ENCODE data around the gene CMTR1. TPM values are rescaled to one million over a fixed set of nuclear protein-coding genes. Genes with fewer than 3 reads are reported as not detected.
A peak's percentile ranks its signal among the peaks of the same experiment; 100 is the strongest.
"Not testable (repeated sequence)": the region's sequence is repeated elsewhere in the genome, so short reads cannot be mapped to it uniquely, and the experiment has no call there.

CMTR1 gene
- total RNA-seq, 1 experiment from 2014 or later, result 28.7 TPM

GRCh38 chr6:37441651-37442050 is 8.6 kb downstream of the CMTR1 start:
- H2AFZ ChIP-seq (ENCODE audit: low read length), result no peak overlapping the region
- no peaks in the 10 kb centered on the region for H4K20me1 ChIP-seq (ENCODE audit: insufficient read depth, low read depth, low read length)
- no peaks in the 10 kb centered on the region for H3K9me3 ChIP-seq (ENCODE audit: low read length)
- no peak for DNase-seq
- peaks cover 43% of the 10 kb centered on the region for H3K79me2 ChIP-seq (ENCODE audit: low read length)
- H3K9ac ChIP-seq (ENCODE audit: low read length), result no peak overlapping the region
- H3K4me2 ChIP-seq (ENCODE audit: low read depth, low read length, poor library complexity, severe bottlenecking), result no peak overlapping the region
- H3K27me3 ChIP-seq (ENCODE audit: low read length), result no peaks in the 10 kb centered on the region
- H3K4me1 ChIP-seq (ENCODE audit: low read length), result peaks cover 9% of the 10 kb centered on the region
- no peak overlapping the region for H3K27ac ChIP-seq (ENCODE audit: low read length)
- no peak overlapping the region for H3K4me3 ChIP-seq (ENCODE audit: low read length)
- H3K9me2 ChIP-seq (replicated peaks; ENCODE audit: insufficient read depth, low read length), result no peaks in the 10 kb centered on the region
- peaks cover 18% of the 10 kb centered on the region; the same call in 1 of the 2 replicates for H3K36me3 ChIP-seq (ENCODE audit: insufficient read depth, low read length)

- no peak for DNase-seq
- no peak overlapping the region for H3K4me3 ChIP-seq (ENCODE audit: low read length)
- no peaks in the 10 kb centered on the region for H3K9me3 ChIP-seq (ENCODE audit: low read length)
- H3K9me2 ChIP-seq (replicated peaks; ENCODE audit: insufficient read depth, low read length), result no peaks in the 10 kb centered on the region
- peaks cover 24% of the 10 kb centered on the region; the same call in 1 of the 2 replicates for H3K36me3 ChIP-seq (ENCODE audit: insufficient read depth, low read length)
- peak overlapping the region; percentile 12 for H3K4me2 ChIP-seq (ENCODE audit: low read depth, low read length, poor library complexity, severe bottlenecking)
- H3K9ac ChIP-seq (ENCODE audit: low read length), result peak overlapping the region; percentile 26; the same call in 1 of the 2 replicates
- no peak overlapping the region for H3K27ac ChIP-seq (ENCODE audit: low read length)
- H3K79me2 ChIP-seq (ENCODE audit: low read length), result peaks cover 40% of the 10 kb centered on the region
- H4K20me1 ChIP-seq (ENCODE audit: insufficient read depth, low read depth, low read length), result no peaks in the 10 kb centered on the region
- no peak overlapping the region for H2AFZ ChIP-seq (ENCODE audit: low read length)
- H3K27me3 ChIP-seq (ENCODE audit: low read length), result no peaks in the 10 kb centered on the region
- H3K4me1 ChIP-seq (ENCODE audit: low read length), result peaks cover 9% of the 10 kb centered on the region
Measured at GRCh38 chr6:37442416-37443215, 9.6 kb downstream of the CMTR1 start.

- Histone ChIP-seq H3K36me3 (ENCODE audit: insufficient read depth, low read length) (peaks cover 24% of the 10 kb centered on the region; the same call in 1 of the 2 replicates), H3K79me2 (ENCODE audit: low read length) (peaks cover 40% of the 10 kb centered on the region)
- not testable (repeated sequence) for H3K27me3 ChIP-seq (ENCODE audit: low read length); H3K9me2 ChIP-seq (replicated peaks; ENCODE audit: insufficient read depth, low read length); H2AFZ ChIP-seq (ENCODE audit: low read length); H3K4me2 ChIP-seq (ENCODE audit: low read depth, low read length, poor library complexity, severe bottlenecking); DNase-seq; H3K4me1 ChIP-seq (ENCODE audit: low read length); H4K20me1 ChIP-seq (ENCODE audit: insufficient read depth, low read depth, low read length); H3K9ac ChIP-seq (ENCODE audit: low read length); H3K4me3 ChIP-seq (ENCODE audit: low read length); H3K9me3 ChIP-seq (ENCODE audit: low read length); H3K27ac ChIP-seq (ENCODE audit: low read length)
Measured at GRCh38 chr6:37443216-37443542, 10.2 kb downstream of the CMTR1 start.

GRCh38 chr6:37449984-37450383 is 17.0 kb downstream of the CMTR1 start:
- H3K36me3 ChIP-seq (ENCODE audit: insufficient read depth, low read length), result peaks cover 31% of the 10 kb centered on the region
- no peak overlapping the region for H3K4me2 ChIP-seq (ENCODE audit: low read depth, low read length, poor library complexity, severe bottlenecking)
- H3K4me3 ChIP-seq (ENCODE audit: low read length), result no peak overlapping the region
- H3K79me2 ChIP-seq (ENCODE audit: low read length), result no peaks in the 10 kb centered on the region
- DNase-seq, result no peak
- H3K9ac ChIP-seq (ENCODE audit: low read length), result no peak overlapping the region
- no peak overlapping the region for H2AFZ ChIP-seq (ENCODE audit: low read length)
- no peaks in the 10 kb centered on the region for H3K9me3 ChIP-seq (ENCODE audit: low read length)
- no peaks in the 10 kb centered on the region for H4K20me1 ChIP-seq (ENCODE audit: insufficient read depth, low read depth, low read length)
- H3K4me1 ChIP-seq (ENCODE audit: low read length), result no peaks in the 10 kb centered on the region
- H3K9me2 ChIP-seq (replicated peaks; ENCODE audit: insufficient read depth, low read length), result no peaks in the 10 kb centered on the region
- no peak overlapping the region for H3K27ac ChIP-seq (ENCODE audit: low read length)
- H3K27me3 ChIP-seq (ENCODE audit: low read length), result no peaks in the 10 kb centered on the region

- Histone ChIP-seq H3K4me1 (ENCODE audit: low read length) (no peaks in the 10 kb centered on the region), H3K4me2 (ENCODE audit: low read depth, low read length, poor library complexity, severe bottlenecking) (no peak overlapping the region)
Measured at GRCh38 chr6:37451441-37452193, 18.6 kb downstream of the CMTR1 start.

GRCh38 chr6:37452522-37452921 is 19.5 kb downstream of the CMTR1 start:
- H3K27me3 ChIP-seq (ENCODE audit: low read length), result no peaks in the 10 kb centered on the region
- H3K36me3 ChIP-seq (ENCODE audit: insufficient read depth, low read length), result peaks cover 22% of the 10 kb centered on the region
- no peak overlapping the region for H3K4me2 ChIP-seq (ENCODE audit: low read depth, low read length, poor library complexity, severe bottlenecking)
- H3K9ac ChIP-seq (ENCODE audit: low read length), result no peak overlapping the region
- H3K9me3 ChIP-seq (ENCODE audit: low read length), result no peaks in the 10 kb centered on the region
- peaks cover 3% of the 10 kb centered on the region; the same call in 1 of the 2 replicates for H3K79me2 ChIP-seq (ENCODE audit: low read length)
- no peak overlapping the region for H3K27ac ChIP-seq (ENCODE audit: low read length)
- no peak overlapping the region for H3K4me3 ChIP-seq (ENCODE audit: low read length)
- H2AFZ ChIP-seq (ENCODE audit: low read length), result no peak overlapping the region
- H3K9me2 ChIP-seq (replicated peaks; ENCODE audit: insufficient read depth, low read length), result no peaks in the 10 kb centered on the region
- no peaks in the 10 kb centered on the region for H3K4me1 ChIP-seq (ENCODE audit: low read length)
- no peaks in the 10 kb centered on the region for H4K20me1 ChIP-seq (ENCODE audit: insufficient read depth, low read depth, low read length)
- DNase-seq, result no peak

More at GRCh38 chr6:37451441-37452193, 18.6 kb downstream of the CMTR1 start:
- no peak overlapping the region for H3K4me3 ChIP-seq (ENCODE audit: low read length)
- H3K27ac ChIP-seq (ENCODE audit: low read length), result no peak overlapping the region
- no peaks in the 10 kb centered on the region for H3K9me2 ChIP-seq (replicated peaks; ENCODE audit: insufficient read depth, low read length)
- H3K27me3 ChIP-seq (ENCODE audit: low read length), result no peaks in the 10 kb centered on the region
- H3K79me2 ChIP-seq (ENCODE audit: low read length), result peaks cover 3% of the 10 kb centered on the region; the same call in 1 of the 2 replicates
- no peaks in the 10 kb centered on the region for H4K20me1 ChIP-seq (ENCODE audit: insufficient read depth, low read depth, low read length)
- H2AFZ ChIP-seq (ENCODE audit: low read length), result no peak overlapping the region
- no peaks in the 10 kb centered on the region for H3K9me3 ChIP-seq (ENCODE audit: low read length)
- H3K36me3 ChIP-seq (ENCODE audit: insufficient read depth, low read length), result peaks cover 26% of the 10 kb centered on the region
- no peak for DNase-seq
- no peak overlapping the region for H3K9ac ChIP-seq (ENCODE audit: low read length)

GRCh38 chr6:37454420-37455140 is 21.6 kb downstream of the CMTR1 start:
- DNase-seq, result no peak
- H3K36me3 ChIP-seq (ENCODE audit: insufficient read depth, low read length), result peaks cover 26% of the 10 kb centered on the region
- H3K4me3 ChIP-seq (ENCODE audit: low read length), result no peak overlapping the region
- no peak overlapping the region for H3K9ac ChIP-seq (ENCODE audit: low read length)
- no peak overlapping the region for H3K27ac ChIP-seq (ENCODE audit: low read length)
- no peak overlapping the region for H2AFZ ChIP-seq (ENCODE audit: low read length)
- no peaks in the 10 kb centered on the region for H3K9me2 ChIP-seq (replicated peaks; ENCODE audit: insufficient read depth, low read length)
- H3K27me3 ChIP-seq (ENCODE audit: low read length), result no peaks in the 10 kb centered on the region
- no peak overlapping the region for H3K4me2 ChIP-seq (ENCODE audit: low read depth, low read length, poor library complexity, severe bottlenecking)
- H3K4me1 ChIP-seq (ENCODE audit: low read length), result no peaks in the 10 kb centered on the region
- H3K79me2 ChIP-seq (ENCODE audit: low read length), result peaks cover 3% of the 10 kb centered on the region; the same call in 1 of the 2 replicates
- H3K9me3 ChIP-seq (ENCODE audit: low read length), result no peaks in the 10 kb centered on the region
- no peaks in the 10 kb centered on the region for H4K20me1 ChIP-seq (ENCODE audit: insufficient read depth, low read depth, low read length)

- Histone ChIP-seq H3K27ac (ENCODE audit: low read length) (no peak overlapping the region), H3K79me2 (ENCODE audit: low read length) (peaks cover 3% of the 10 kb centered on the region; the same call in 1 of the 2 replicates), H3K9ac (ENCODE audit: low read length) (no peak overlapping the region), H4K20me1 (ENCODE audit: insufficient read depth, low read depth, low read length) (no peaks in the 10 kb centered on the region), H3K36me3 (ENCODE audit: insufficient read depth, low read length) (peaks cover 26% of the 10 kb centered on the region), H2AFZ (ENCODE audit: low read length) (no peak overlapping the region), H3K9me2 (replicated peaks; ENCODE audit: insufficient read depth, low read length) (no peaks in the 10 kb centered on the region), H3K4me2 (ENCODE audit: low read depth, low read length, poor library complexity, severe bottlenecking) (no peak overlapping the region), H3K9me3 (ENCODE audit: low read length) (no peaks in the 10 kb centered on the region), H3K4me3 (ENCODE audit: low read length) (no peak overlapping the region), H3K27me3 (ENCODE audit: low read length) (no peaks in the 10 kb centered on the region), H3K4me1 (ENCODE audit: low read length) (no peaks in the 10 kb centered on the region)
- DNase-seq, result no peak
Measured at GRCh38 chr6:37456126-37456525, 23.1 kb downstream of the CMTR1 start.

All from Karpas-422 (cell line).